ENCODE measurements around the gene CNNM4.

CNNM4 gene

GRCh38 chr2:96811917-96812316, 51.2 kb downstream of the CNNM4 start:
- DNase-seq (ENCODE audit: low read depth): no peak
- H3K4me3 ChIP-seq (ENCODE audit: low read depth, low read length): no peak overlapping the region
- TF ChIP-seq, protein P1, sequence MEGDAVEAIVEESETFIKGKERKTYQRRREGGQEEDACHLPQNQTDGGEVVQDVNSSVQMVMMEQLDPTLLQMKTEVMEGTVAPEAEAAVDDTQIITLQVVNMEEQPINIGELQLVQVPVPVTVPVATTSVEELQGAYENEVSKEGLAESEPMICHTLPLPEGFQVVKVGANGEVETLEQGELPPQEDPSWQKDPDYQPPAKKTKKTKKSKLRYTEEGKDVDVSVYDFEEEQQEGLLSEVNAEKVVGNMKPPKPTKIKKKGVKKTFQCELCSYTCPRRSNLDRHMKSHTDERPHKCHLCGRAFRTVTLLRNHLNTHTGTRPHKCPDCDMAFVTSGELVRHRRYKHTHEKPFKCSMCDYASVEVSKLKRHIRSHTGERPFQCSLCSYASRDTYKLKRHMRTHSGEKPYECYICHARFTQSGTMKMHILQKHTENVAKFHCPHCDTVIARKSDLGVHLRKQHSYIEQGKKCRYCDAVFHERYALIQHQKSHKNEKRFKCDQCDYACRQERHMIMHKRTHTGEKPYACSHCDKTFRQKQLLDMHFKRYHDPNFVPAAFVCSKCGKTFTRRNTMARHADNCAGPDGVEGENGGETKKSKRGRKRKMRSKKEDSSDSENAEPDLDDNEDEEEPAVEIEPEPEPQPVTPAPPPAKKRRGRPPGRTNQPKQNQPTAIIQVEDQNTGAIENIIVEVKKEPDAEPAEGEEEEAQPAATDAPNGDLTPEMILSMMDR (IDR thresholded peaks at IDR 0.05; ENCODE audit: low read depth, low read length, missing control alignments): no peak

- DNase-seq (ENCODE audit: low read depth): no peak
- no peak overlapping the region for H3K4me3 ChIP-seq (ENCODE audit: low read depth, low read length)
- TF ChIP-seq, protein P1 (IDR thresholded peaks at IDR 0.05; ENCODE audit: low read depth, low read length, missing control alignments): no peak
Measured at GRCh38 chr2:96813656-96814055, 53.0 kb downstream of the CNNM4 start.

DNA sequence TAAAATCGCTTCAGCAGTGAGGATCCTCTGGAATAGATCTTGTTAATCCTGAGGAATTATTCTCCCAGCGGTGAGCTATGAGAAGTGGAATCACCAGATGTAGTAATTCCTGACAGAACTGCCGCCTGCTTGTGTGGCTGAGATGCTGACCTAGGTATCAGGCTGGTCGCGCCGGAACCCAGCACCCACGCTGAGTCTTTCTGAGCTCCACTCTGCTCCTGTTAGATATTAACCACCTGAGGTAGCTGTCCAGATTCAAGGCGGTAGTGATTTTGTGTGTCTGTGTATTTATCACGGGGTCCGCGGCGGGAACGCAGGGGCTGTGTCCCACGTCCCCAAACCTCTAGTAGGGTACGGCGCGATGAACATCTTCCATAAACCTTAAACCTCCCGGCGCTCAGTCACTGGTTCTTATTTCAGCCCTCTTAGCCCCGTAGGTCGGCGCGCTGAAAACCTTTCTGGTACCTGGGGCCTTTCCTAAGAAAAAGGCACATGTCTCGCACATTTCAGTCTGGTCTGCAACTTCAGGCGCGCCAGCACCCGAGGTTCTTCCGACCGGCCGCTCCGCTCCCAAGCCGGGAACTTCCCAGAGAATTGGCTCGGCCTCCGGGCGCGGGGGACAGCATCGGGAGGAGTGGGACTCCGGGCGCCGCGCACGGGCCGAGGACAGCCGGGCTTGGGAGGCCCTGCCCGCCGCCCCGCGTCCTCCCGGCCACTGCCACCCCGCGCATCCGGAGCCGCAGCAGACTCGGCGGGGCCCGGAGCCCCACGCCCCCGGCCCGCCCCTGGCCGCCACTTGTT, 54.8 kb downstream of the CNNM4 start:
- TF ChIP-seq, protein P1 (IDR thresholded peaks at IDR 0.05; ENCODE audit: low read depth, low read length, missing control alignments): no peak
- no peak for DNase-seq (ENCODE audit: low read depth)
- H3K4me3 ChIP-seq (ENCODE audit: low read depth, low read length): peak overlapping the region; percentile 74

DNA sequence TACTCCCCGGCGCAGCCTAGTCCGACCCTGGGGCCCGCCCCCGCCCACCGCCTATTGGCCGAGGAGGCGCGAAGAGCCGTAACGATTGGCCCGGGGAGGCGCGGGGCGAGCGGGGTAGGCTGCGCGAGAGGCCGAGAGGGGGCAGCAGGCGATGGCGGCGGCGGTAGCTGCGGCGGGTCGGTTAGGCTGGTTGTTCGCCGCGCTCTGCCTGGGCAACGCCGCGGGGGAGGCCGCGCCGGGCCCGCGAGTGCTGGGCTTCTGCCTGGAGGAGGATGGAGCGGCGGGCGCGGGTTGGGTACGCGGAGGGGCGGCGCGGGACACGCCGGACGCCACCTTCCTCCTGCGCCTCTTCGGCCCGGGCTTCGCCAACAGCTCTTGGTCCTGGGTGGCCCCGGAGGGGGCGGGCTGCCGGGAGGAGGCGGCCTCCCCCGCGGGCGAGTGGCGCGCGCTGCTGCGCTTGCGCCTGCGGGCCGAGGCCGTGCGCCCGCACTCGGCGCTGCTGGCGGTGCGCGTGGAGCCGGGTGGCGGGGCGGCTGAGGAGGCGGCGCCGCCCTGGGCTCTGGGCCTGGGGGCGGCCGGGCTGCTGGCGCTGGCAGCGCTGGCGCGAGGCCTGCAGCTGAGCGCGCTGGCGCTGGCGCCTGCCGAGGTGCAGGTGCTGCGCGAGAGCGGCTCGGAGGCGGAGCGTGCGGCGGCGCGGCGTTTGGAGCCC, 55.6 kb downstream of the CNNM4 start, which contains the start of gene CNNM3:
Gene CNNM3 (plus strand): TSS at position 142 of the 709 bp plus-strand sequence. CDS start 10 bp downstream, at position 152.
- TF ChIP-seq, protein P1 (IDR thresholded peaks at IDR 0.05; ENCODE audit: low read depth, low read length, missing control alignments): peak; percentile 54
- peak within 1 kb of the TSS; percentile 74 for H3K4me3 ChIP-seq (ENCODE audit: low read depth, low read length)
- DNase-seq (ENCODE audit: low read depth): peak; percentile 62

DNA sequence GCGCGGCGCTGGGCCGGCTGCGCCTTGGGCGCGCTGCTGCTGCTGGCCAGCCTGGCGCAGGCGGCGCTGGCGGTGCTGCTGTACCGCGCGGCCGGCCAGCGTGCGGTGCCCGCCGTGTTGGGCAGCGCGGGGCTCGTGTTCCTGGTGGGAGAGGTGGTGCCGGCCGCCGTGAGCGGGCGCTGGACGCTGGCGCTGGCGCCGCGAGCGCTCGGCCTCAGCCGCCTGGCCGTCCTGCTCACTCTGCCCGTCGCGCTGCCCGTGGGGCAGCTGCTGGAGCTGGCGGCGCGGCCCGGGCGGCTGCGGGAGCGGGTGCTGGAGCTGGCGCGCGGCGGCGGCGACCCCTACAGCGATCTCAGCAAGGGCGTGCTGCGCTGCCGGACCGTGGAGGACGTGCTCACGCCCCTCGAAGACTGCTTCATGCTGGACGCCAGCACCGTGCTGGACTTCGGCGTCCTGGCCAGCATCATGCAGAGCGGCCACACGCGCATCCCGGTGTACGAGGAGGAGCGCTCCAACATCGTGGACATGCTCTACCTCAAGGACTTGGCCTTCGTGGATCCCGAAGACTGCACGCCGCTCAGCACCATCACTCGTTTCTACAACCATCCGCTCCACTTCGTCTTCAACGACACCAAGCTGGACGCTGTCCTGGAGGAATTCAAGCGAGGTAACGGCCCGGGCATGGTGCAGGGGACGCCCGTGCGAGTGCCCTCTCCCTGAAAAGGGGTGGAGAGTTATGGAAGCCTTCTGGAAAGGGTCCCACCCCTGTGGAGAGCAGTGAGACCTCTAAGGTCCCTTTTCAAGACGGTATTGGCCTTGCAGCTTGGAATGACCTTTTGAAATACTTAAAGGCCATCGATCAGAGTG, 56.4 kb downstream of the CNNM4 start:
- DNase-seq (ENCODE audit: low read depth): no peak
- H3K4me3 ChIP-seq (ENCODE audit: low read depth, low read length): peak overlapping the region; percentile 74
- TF ChIP-seq, protein P1 (IDR thresholded peaks at IDR 0.05; ENCODE audit: low read depth, low read length, missing control alignments): no peak

DNA sequence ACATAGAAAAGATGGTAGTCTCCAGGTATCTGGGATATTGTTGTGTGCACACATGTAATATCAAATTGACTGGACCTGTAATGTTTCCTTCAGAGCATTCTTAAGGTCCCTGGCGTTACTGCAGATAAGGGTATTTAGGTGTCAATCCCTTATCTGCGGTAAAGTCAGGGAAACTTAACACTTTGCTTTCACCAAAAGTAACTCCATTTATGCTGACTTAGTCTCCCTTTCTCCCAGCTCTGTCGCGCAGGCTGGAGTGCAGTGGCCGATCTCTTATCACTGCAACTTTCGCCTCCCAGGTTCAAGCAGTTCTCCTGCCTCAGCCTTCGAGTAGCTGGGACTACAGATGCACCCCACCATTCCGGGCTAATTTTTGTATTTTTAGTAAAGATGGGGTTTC, 57.2 kb downstream of the CNNM4 start:
- TF ChIP-seq, protein P1 (IDR thresholded peaks at IDR 0.05; ENCODE audit: low read depth, low read length, missing control alignments): no peak
- DNase-seq (ENCODE audit: low read depth): no peak
- no peak overlapping the region; the same call in 1 of the 2 replicates for H3K4me3 ChIP-seq (ENCODE audit: low read depth, low read length)
